Natural killer cell treated with Interleukin-12 subunit alpha and Interleukin-12 subunit beta and Interleukin-15 and Interleukin-18, amount 100 ng/mL, for 72 hours (primary cell): ENCODE results near the gene PARD3. TPM values are rescaled to one million over a fixed set of nuclear protein-coding genes. Genes with fewer than 3 reads are reported as not detected.

ENCODE experiments used
- ATAC-seq, 2 donors: fragments of 150-1000 bp; cut with Tn5 transposase in 1 of 2; sonication (Bioruptor Pico), chemical (Tn5 transposase) in 1 of 2; 2 replicates each; pipeline ENCODE4 v1.10.0; 2021
- DNase-seq: peaks from one replicate; pipeline ENCODE4 v3.0.0; 2022; ENCODE audit warnings: low spot score
- H3K27ac Mint-ChIP-seq, 2 donors: 1 replicate in 1 of 2; 2 replicates in 1 of 2; pipeline ENCODE4 v1.8.0; 2022; ENCODE audit warnings: mixed read lengths in 2 of 2, mild to moderate bottlenecking in 1 of 2, moderate library complexity in 1 of 2
- H3K27me3 Mint-ChIP-seq, 2 donors: 1 replicate in 1 of 2; 2 replicates in 1 of 2; pipeline ENCODE4 v1.8.0; 2022; ENCODE audit warnings: mixed read lengths in 2 of 2
- H3K36me3 Mint-ChIP-seq: one replicate; pipeline ENCODE4 v1.8.0; 2022; ENCODE audit warnings: mixed read lengths
- H3K4me1 Mint-ChIP-seq, 2 donors: 1 replicate in 1 of 2; 2 replicates in 1 of 2; pipeline ENCODE4 v1.8.0; 2022; ENCODE audit warnings: low read depth in 2 of 2, mixed read lengths in 2 of 2, mild to moderate bottlenecking in 1 of 2
- H3K4me3 Mint-ChIP-seq: one replicate; pipeline ENCODE4 v1.8.0; 2022; ENCODE audit warnings: mixed read lengths
- H3K9me3 Mint-ChIP-seq: 2 replicates; pipeline ENCODE4 v1.8.0; 2022; ENCODE audit warnings: mixed read lengths
- total RNA-seq, 2 donors: library from RNA; stranded (reverse); gene quantifications; one replicate each; pipeline ENCODE4 v1.2.3, GENCODE V29; 2022

Gene PARD3
- total RNA-seq, 2 donors from 2014 or later = 0.56 TPM; not detected in 1

- H3K27me3 Mint-ChIP-seq = peaks cover 17 to 29% of the 10 kb centered on the region in 2 donors
- H3K4me1 Mint-ChIP-seq = peaks cover 0 to 5% of the 10 kb centered on the region in 2 donors
- ATAC-seq (no peak), DNase-seq (no peak)
- H3K4me3 Mint-ChIP-seq = no peak overlapping the region
- no peak overlapping the region for H3K27ac Mint-ChIP-seq
- no peaks in the 10 kb centered on the region for H3K36me3 Mint-ChIP-seq
- no peaks in the 10 kb centered on the region for H3K9me3 Mint-ChIP-seq
Observed at GRCh38 chr10:34172936-34173533, 642.1 kb downstream of the PARD3 start.

DNA sequence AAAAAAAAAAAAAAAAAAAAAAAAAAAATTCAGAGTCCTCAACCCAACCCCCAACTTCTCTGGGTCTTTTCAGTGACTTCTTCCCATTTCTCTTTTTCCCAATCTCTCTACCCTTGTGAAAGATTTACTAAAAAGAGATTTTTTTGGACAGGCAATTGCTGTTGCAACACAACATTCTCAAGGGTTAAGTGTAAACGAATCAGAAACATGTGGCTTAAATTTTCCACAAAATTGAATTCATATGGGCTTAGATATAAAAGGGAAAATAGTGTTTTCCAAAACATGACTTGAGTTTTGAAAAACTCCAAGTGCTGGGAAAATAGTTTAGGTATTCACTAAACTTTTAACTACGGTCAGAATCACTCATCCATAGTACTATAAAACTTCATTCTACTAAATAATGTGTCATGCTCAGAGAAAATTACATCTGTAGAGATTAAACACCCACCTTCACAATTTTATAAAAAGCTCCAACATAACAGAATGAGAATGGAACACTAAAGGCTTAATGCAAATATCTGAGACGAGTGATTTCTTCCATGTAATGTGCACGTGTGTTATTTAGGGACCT is 643.1 kb downstream of the PARD3 start:
- ATAC-seq = no peak
- Mint-ChIP-seq H3K27ac (no peak overlapping the region), H3K4me1 (peaks cover 0 to 5% of the 10 kb centered on the region in 2 donors), H3K9me3 (no peaks in the 10 kb centered on the region), H3K4me3 (no peak overlapping the region), H3K27me3 (peaks cover 13 to 29% of the 10 kb centered on the region in 2 donors), H3K36me3 (no peaks in the 10 kb centered on the region)
- no peak for DNase-seq

DNA sequence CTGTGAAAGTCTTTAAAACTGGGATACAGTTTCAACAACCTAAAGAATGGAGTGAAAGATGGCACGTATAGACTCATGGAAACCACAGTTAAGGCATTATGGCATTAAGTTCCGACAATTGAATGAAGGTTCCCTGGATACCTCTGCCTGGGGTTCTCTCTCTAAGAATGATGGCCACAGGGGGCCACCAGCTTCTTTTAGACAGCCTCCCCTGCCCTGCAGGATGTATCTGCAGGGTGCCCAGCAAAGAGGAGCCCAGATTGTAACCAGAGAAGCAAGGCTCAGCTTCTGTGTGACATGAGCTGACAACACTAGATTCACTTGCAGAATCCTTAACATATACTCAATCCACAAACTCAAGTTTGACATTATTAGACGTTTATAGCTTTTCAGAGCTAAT is 645.4 kb downstream of the PARD3 start:
- Mint-ChIP-seq H3K36me3 (no peaks in the 10 kb centered on the region), H3K9me3 (no peaks in the 10 kb centered on the region), H3K4me1 (peaks cover 0 to 5% of the 10 kb centered on the region in 2 donors), H3K27me3 (peaks cover 17 to 29% of the 10 kb centered on the region in 2 donors), H3K27ac (no peak overlapping the region), H3K4me3 (no peak overlapping the region)
- ATAC-seq (no peak), DNase-seq (no peak)

GRCh38 chr10:34169131-34169530 is 646.0 kb downstream of the PARD3 start:
- Mint-ChIP-seq H3K27ac (no peak overlapping the region), H3K36me3 (no peaks in the 10 kb centered on the region), H3K27me3 (peaks cover 14 to 25% of the 10 kb centered on the region in 2 donors), H3K4me1 (peaks cover 0 to 5% of the 10 kb centered on the region in 2 donors), H3K4me3 (no peak overlapping the region), H3K9me3 (no peaks in the 10 kb centered on the region)
- DNase-seq = no peak
- ATAC-seq = no peak

- no peaks in the 10 kb centered on the region for H3K9me3 Mint-ChIP-seq
- H3K4me3 Mint-ChIP-seq = no peak overlapping the region
- ATAC-seq (no peak), DNase-seq (no peak)
- peaks cover 0 to 5% of the 10 kb centered on the region in 2 donors for H3K4me1 Mint-ChIP-seq
- H3K36me3 Mint-ChIP-seq = no peaks in the 10 kb centered on the region
- no peak overlapping the region for H3K27ac Mint-ChIP-seq
- H3K27me3 Mint-ChIP-seq = peaks cover 12 to 21% of the 10 kb centered on the region in 2 donors
Observed at GRCh38 chr10:34168439-34168838, 646.7 kb downstream of the PARD3 start.

GRCh38 chr10:34166823-34167222 is 648.3 kb downstream of the PARD3 start:
- H3K27ac Mint-ChIP-seq = no peak overlapping the region
- no peak for ATAC-seq
- H3K36me3 Mint-ChIP-seq = no peaks in the 10 kb centered on the region
- no peak for DNase-seq
- H3K27me3 Mint-ChIP-seq = peaks cover 15 to 21% of the 10 kb centered on the region in 2 donors
- H3K4me1 Mint-ChIP-seq = no peaks in the 10 kb centered on the region
- no peak overlapping the region for H3K4me3 Mint-ChIP-seq
- H3K9me3 Mint-ChIP-seq = no peaks in the 10 kb centered on the region

DNA sequence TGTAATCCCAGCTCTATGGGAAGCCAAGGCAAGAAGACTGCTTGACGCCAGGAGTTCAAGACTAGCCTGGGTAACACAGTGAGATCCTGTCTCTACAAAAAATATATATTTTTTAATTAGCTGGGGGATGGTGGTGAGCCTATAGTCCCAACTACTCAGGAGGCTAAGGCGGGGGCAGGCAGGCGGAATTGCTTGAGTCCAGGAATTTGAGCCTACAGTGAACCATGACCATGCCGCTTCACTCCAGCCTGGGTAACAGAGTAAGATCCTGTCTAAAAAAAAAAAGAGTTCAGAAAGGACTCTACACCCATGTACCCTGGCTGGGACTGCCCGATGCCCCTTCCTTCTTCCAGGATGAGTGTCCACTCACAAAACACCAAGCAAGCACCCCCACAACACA is 648.7 kb downstream of the PARD3 start:
- no peak overlapping the region for H3K27ac Mint-ChIP-seq
- no peaks in the 10 kb centered on the region for H3K9me3 Mint-ChIP-seq
- no peak for ATAC-seq
- H3K36me3 Mint-ChIP-seq = no peaks in the 10 kb centered on the region
- no peak overlapping the region for H3K4me3 Mint-ChIP-seq
- no peaks in the 10 kb centered on the region for H3K4me1 Mint-ChIP-seq
- no peak for DNase-seq
- H3K27me3 Mint-ChIP-seq = peaks cover 15 to 21% of the 10 kb centered on the region in 2 donors

DNA sequence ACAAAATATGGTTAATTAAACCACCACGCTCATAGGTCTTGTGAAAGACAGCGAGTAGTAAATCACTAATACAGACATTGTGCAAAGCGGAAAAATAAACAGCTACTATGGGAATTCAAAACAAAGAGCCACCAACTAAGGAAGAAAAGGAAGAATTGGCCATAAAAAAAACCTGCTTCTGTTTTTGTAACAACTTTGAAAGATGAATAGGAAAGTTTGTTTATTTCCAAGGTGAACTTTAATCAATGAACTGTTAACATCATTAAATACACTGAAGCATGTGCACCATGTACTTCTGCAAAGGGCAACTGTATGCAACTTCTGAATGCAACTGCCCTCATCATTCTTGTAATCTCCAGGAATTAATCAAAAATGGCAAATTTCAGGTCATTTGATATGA is 651.1 kb downstream of the PARD3 start:
- DNase-seq (no peak), ATAC-seq (no peak)
- no peaks in the 10 kb centered on the region for H3K36me3 Mint-ChIP-seq
- no peaks in the 10 kb centered on the region for H3K9me3 Mint-ChIP-seq
- no peak overlapping the region for H3K27ac Mint-ChIP-seq
- H3K27me3 Mint-ChIP-seq = peaks cover 3 to 14% of the 10 kb centered on the region in 2 donors
- no peak overlapping the region for H3K4me3 Mint-ChIP-seq
- no peaks in the 10 kb centered on the region for H3K4me1 Mint-ChIP-seq

- no peak for DNase-seq
- Mint-ChIP-seq H3K36me3 (no peaks in the 10 kb centered on the region), H3K27me3 (peaks cover 0 to 14% of the 10 kb centered on the region in 2 donors), H3K27ac (no peak overlapping the region), H3K4me3 (no peak overlapping the region), H3K9me3 (no peaks in the 10 kb centered on the region), H3K4me1 (no peaks in the 10 kb centered on the region)
- no peak for ATAC-seq
Observed at GRCh38 chr10:34163075-34163905, 651.8 kb downstream of the PARD3 start.

- DNase-seq = no peak
- Mint-ChIP-seq H3K27ac (no peak overlapping the region), H3K27me3 (peaks cover 6 to 15% of the 10 kb centered on the region in 2 donors), H3K4me3 (no peak overlapping the region), H3K4me1 (no peaks in the 10 kb centered on the region), H3K36me3 (no peaks in the 10 kb centered on the region), H3K9me3 (no peaks in the 10 kb centered on the region)
- no peak for ATAC-seq
Observed at GRCh38 chr10:34161777-34162370, 653.2 kb downstream of the PARD3 start.

- Mint-ChIP-seq H3K27me3 (peaks cover 6 to 13% of the 10 kb centered on the region in 2 donors), H3K36me3 (no peaks in the 10 kb centered on the region), H3K9me3 (no peaks in the 10 kb centered on the region), H3K4me3 (no peak overlapping the region), H3K4me1 (no peaks in the 10 kb centered on the region), H3K27ac (no peak overlapping the region)
- DNase-seq (no peak), ATAC-seq (no peak)
Observed at GRCh38 chr10:34160595-34160994, 654.5 kb downstream of the PARD3 start.

- no peak for DNase-seq
- Mint-ChIP-seq H3K27ac (no peak overlapping the region), H3K4me1 (no peaks in the 10 kb centered on the region), H3K9me3 (no peaks in the 10 kb centered on the region), H3K4me3 (no peak overlapping the region), H3K36me3 (no peaks in the 10 kb centered on the region), H3K27me3 (peaks cover 6 to 9% of the 10 kb centered on the region in 2 donors)
- ATAC-seq = no peak
Observed at GRCh38 chr10:34157501-34157900, 657.6 kb downstream of the PARD3 start.

DNA sequence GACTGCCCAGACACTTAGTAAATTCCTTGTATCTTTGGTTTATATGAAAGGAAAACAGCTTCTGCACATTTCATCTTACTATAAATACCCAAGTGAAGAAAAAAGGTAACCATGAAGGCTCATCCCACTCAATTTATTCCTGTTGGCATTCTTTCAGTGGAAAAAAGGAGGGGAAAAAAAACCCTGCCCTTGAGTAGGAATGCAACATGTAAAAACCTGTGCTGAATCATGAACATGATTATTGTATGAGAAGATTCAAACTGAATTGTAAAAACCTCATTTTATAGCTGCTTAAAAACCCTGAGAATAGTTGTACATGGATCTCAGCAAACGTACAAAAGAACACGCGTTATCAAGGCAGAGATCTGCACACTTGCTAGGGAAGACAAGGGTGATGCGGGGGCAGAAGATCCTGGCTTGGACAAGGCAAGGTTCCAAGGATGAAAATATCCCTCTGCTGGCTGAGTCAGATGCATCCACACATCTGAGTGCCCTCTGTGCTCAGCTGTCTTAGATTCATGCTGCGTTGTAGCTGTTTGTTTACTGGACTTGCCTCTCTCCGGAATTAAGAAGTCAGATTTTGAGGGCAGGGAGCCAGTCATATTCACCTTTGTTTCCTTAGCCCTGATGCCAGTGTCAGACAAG is 658.2 kb downstream of the PARD3 start:
- Mint-ChIP-seq H3K27ac (no peak overlapping the region), H3K27me3 (peaks cover 6 to 7% of the 10 kb centered on the region in 2 donors)

More for the DNA sequence above, 658.2 kb downstream of the PARD3 start:
- ATAC-seq = no peak
- Mint-ChIP-seq H3K9me3 (no peaks in the 10 kb centered on the region), H3K4me3 (no peak overlapping the region), H3K4me1 (no peaks in the 10 kb centered on the region), H3K36me3 (no peaks in the 10 kb centered on the region)
- DNase-seq = no peak
